Ovary (tissue), 3 donors: Measurements from ENCODE around the gene GALNT13.

Source experiments
- CTCF ChIP-seq, 3 donors: fragments of 450-650 bp in 2 of 3; fragments of 200-600 bp in 1 of 3; IDR thresholded peaks; one replicate each; pipeline versions ENCODE4 v1.5.1 to v1.8.0; 2016 to 2022; ENCODE audit warnings: antibody characterized with exemption in 3 of 3, mild to moderate bottlenecking in 1 of 3
- POLR2A ChIP-seq: fragments of 450-650 bp; IDR thresholded peaks from one replicate; pipeline ENCODE4 v1.6.1; 2017; ENCODE audit warnings: antibody characterized with exemption, mild to moderate bottlenecking, moderate library complexity
- donor health status: DM: no; HTN: no; CAD: no.

- TF ChIP-seq CTCF (IDR thresholded peaks at IDR 0.05) (no peak), POLR2A (no peak)
These were observed 554.3 kb downstream of the GALNT13 start for GRCh38 chr2:154425994-154426393.
